ENCODE measurements around the gene SETD5.

DNA sequence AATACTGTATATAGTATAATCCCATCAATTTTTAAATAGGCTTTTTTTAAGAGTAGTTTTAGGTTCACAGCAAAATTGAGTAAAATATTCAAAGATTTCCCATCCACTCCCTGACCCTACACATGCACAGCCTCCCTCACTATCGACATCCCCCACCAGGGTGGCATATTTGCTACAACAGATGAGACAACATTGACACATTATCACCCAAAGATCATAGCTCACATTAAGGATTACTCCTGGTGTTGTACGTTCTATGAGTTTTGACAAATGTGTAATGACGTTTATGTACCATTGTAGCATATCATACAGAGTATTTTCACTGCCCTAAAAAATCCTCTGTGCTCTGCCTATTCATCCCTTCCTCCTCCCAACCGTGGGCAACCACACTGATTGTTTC, 116.9 kb downstream of the SETD5 start:
- no peak for TF ChIP-seq EZH2 (IDR thresholded peaks at IDR 0.05; ENCODE audit: low read length, missing control alignments)
- TF ChIP-seq, protein P1, sequence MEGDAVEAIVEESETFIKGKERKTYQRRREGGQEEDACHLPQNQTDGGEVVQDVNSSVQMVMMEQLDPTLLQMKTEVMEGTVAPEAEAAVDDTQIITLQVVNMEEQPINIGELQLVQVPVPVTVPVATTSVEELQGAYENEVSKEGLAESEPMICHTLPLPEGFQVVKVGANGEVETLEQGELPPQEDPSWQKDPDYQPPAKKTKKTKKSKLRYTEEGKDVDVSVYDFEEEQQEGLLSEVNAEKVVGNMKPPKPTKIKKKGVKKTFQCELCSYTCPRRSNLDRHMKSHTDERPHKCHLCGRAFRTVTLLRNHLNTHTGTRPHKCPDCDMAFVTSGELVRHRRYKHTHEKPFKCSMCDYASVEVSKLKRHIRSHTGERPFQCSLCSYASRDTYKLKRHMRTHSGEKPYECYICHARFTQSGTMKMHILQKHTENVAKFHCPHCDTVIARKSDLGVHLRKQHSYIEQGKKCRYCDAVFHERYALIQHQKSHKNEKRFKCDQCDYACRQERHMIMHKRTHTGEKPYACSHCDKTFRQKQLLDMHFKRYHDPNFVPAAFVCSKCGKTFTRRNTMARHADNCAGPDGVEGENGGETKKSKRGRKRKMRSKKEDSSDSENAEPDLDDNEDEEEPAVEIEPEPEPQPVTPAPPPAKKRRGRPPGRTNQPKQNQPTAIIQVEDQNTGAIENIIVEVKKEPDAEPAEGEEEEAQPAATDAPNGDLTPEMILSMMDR (conservative IDR thresholded peaks at IDR 0.05 in 1 of 2, IDR thresholded peaks at IDR 0.05 in 1 of 2; ENCODE audit: low read depth in 1 of 2, low read length in 2 of 2) = no peak

Measured in fibroblast of lung (primary cell).